H1 (cell line): ENCODE results near the gene LHFPL3. TPM values are rescaled to one million over a fixed set of nuclear protein-coding genes. Genes with fewer than 3 reads are reported as not detected.

Experiments used
- CTCF ChIA-PET: fragments of 300-600 bp; sonication (Branson Sonifier 250); formaldehyde crosslinking; loops from one replicate; lab custom pipeline; 2021; ENCODE audit not compliant: partially characterized antibody; lab: Charles Lee
- POLR2A ChIA-PET: fragments of 300-600 bp; sonication (Branson Sonifier 250); formaldehyde crosslinking; loops from one replicate; lab custom pipeline; 2021; ENCODE audit warnings: inconsistent platforms; ENCODE audit not compliant: partially characterized antibody; lab: Charles Lee
- DNase-seq, 2 experiments: peaks; one replicate each; pipeline versions ENCODE4 v3.0.0 to v3.0.0-alpha.2; 2010 to 2022; ENCODE audit warnings: low spot score in 2 of 2, low read depth in 1 of 2, mixed read lengths in 1 of 2
- FAIRE-seq: peaks from 2 replicates; lab custom pipeline; 2011; peaks lifted over from hg19 to GRCh38; lab: Jason Lieb, UNC
- H2AFZ ChIP-seq: 2 replicates; pipeline ENCODE4 v1.8.1; 2012; ENCODE audit warnings: low read length, inconsistent platforms
- H2AK5ac ChIP-seq: 2 replicates; pipeline ENCODE4 v1.6.1; 2013; ENCODE audit warnings: low read depth, low read length
- H2BK120ac ChIP-seq: replicated peaks from 2 replicates; pipeline ENCODE3; 2013; ENCODE audit warnings: low read depth, low read length, inconsistent platforms
- H2BK12ac ChIP-seq: 2 replicates; pipeline ENCODE4 v1.6.1; 2013; ENCODE audit warnings: low read depth, low read length
- H2BK15ac ChIP-seq: 2 replicates; pipeline ENCODE4 v1.6.1; 2013; ENCODE audit warnings: low read length
- H2BK20ac ChIP-seq: 2 replicates; pipeline ENCODE4 v1.6.1; 2013; ENCODE audit warnings: low read length
- H2BK5ac ChIP-seq: 2 replicates; pipeline ENCODE4 v1.6.1; 2013; ENCODE audit warnings: low read depth, low read length
- H3K14ac ChIP-seq: 2 replicates; pipeline ENCODE4 v1.6.1; 2013; ENCODE audit warnings: inconsistent platforms; ENCODE audit not compliant: insufficient read length
- H3K18ac ChIP-seq: 2 replicates; pipeline ENCODE4 v1.6.1; 2013; ENCODE audit warnings: low read length; ENCODE audit errors: extremely low read depth
- H3K23ac ChIP-seq: 2 replicates; pipeline ENCODE4 v1.6.1; 2013; ENCODE audit warnings: inconsistent platforms; ENCODE audit not compliant: insufficient read length
- H3K23me2 ChIP-seq: 2 replicates; pipeline ENCODE4 v1.6.1; 2013; ENCODE audit warnings: low read depth, low read length
- H3K27ac ChIP-seq: 2 replicates; pipeline ENCODE4 v1.6.1; 2011; ENCODE audit warnings: low read depth, low read length, inconsistent platforms
- H3K27me3 ChIP-seq, 4 experiments: replicated peaks in 1 of 4; 1 replicate in 1 of 4; 2 replicates in 3 of 4; pipeline versions ENCODE4 v1.6.1 to v1.8.1; 2011 to 2013; ENCODE audit warnings: low read length in 3 of 4, mild to moderate bottlenecking in 3 of 4, inconsistent platforms in 2 of 4, mixed read lengths in 2 of 4, moderate library complexity in 1 of 4; ENCODE audit not compliant: control insufficient read depth in 3 of 4, insufficient read depth in 3 of 4; ENCODE audit errors: extremely low read depth in 1 of 4
- H3K36me3 ChIP-seq, 4 experiments: 2 replicates each; pipeline versions ENCODE4 v1.6.1 to v1.8.1; 2011 to 2013; ENCODE audit warnings: mild to moderate bottlenecking in 4 of 4, low read length in 3 of 4, moderate library complexity in 2 of 4, control low read depth in 1 of 4, inconsistent platforms in 1 of 4; ENCODE audit not compliant: insufficient read depth in 4 of 4, control insufficient read depth in 2 of 4
- H3K4ac ChIP-seq: replicated peaks from 2 replicates; pipeline ENCODE3; 2013; ENCODE audit warnings: low read length, low read depth, mixed read lengths, inconsistent platforms; ENCODE audit not compliant: insufficient read length
- H3K4me1 ChIP-seq, 4 experiments: replicated peaks in 1 of 4; 1 replicate in 1 of 4; 2 replicates in 3 of 4; pipeline versions ENCODE4 v1.6.1 to v1.8.1; 2011 to 2013; ENCODE audit warnings: low read length in 3 of 4, inconsistent platforms in 2 of 4, mixed read lengths in 1 of 4; ENCODE audit not compliant: insufficient read depth in 4 of 4, control insufficient read depth in 3 of 4
- H3K4me2 ChIP-seq, 2 experiments: 2 replicates each; pipeline versions ENCODE4 v1.6.1 to v1.8.1; 2011 to 2013; ENCODE audit warnings: low read depth in 2 of 2, low read length in 2 of 2, control low read depth in 1 of 2, inconsistent platforms in 1 of 2, mild to moderate bottlenecking in 1 of 2; ENCODE audit not compliant: insufficient read depth in 1 of 2
- H3K4me3 ChIP-seq, 4 experiments: fragments of 200-600, 300-600 bp in 1 of 4; sonication (generic), shearing (Covaris generic), sonication (Bioruptor Twin) in 1 of 4; 2 replicates each; pipeline versions ENCODE4 v1.5.1 to v1.8.1; 2011 to 2016; ENCODE audit warnings: low read length in 4 of 4, low read depth in 3 of 4, control low read depth in 2 of 4, inconsistent platforms in 2 of 4, mild to moderate bottlenecking in 2 of 4, mixed read lengths in 1 of 4, moderate library complexity in 1 of 4; ENCODE audit not compliant: insufficient read depth in 2 of 4; ENCODE audit errors: extremely low read depth in 1 of 4
- H3K56ac ChIP-seq: replicated peaks from 2 replicates; pipeline ENCODE3; 2013; ENCODE audit warnings: low read depth, mild to moderate bottlenecking, mixed read lengths, low read length, inconsistent platforms; ENCODE audit not compliant: insufficient read length
- H3K79me1 ChIP-seq: 2 replicates; pipeline ENCODE4 v1.6.1; 2013; ENCODE audit warnings: low read depth, low read length, control low read depth
- H3K79me2 ChIP-seq, 2 experiments: 2 replicates each; pipeline versions ENCODE4 v1.6.1 to v1.8.1; 2012 to 2013; ENCODE audit warnings: low read length in 2 of 2, mild to moderate bottlenecking in 2 of 2, inconsistent platforms in 1 of 2; ENCODE audit not compliant: insufficient read depth in 2 of 2, control insufficient read depth in 1 of 2
- H3K9ac ChIP-seq, 4 experiments: replicated peaks in 1 of 4; 1 replicate in 1 of 4; 2 replicates in 3 of 4; pipeline versions ENCODE4 v1.6.1 to v1.8.1; 2011 to 2013; ENCODE audit warnings: low read depth in 3 of 4, low read length in 3 of 4, control low read depth in 2 of 4, mild to moderate bottlenecking in 2 of 4, moderate library complexity in 2 of 4, inconsistent platforms in 1 of 4; ENCODE audit errors: extremely low read depth in 1 of 4
- H3K9me3 ChIP-seq, 2 experiments: 2 replicates each; pipeline versions ENCODE4 v1.6.1 to v1.8.1; 2012 to 2013; ENCODE audit warnings: mild to moderate bottlenecking in 2 of 2, moderate library complexity in 2 of 2, control low read depth in 1 of 2, inconsistent platforms in 1 of 2, low read depth in 1 of 2, low read length in 1 of 2, mixed read lengths in 1 of 2; ENCODE audit not compliant: insufficient read depth in 2 of 2
- H4K20me1 ChIP-seq, 2 experiments: replicated peaks in 1 of 2; 2 replicates each; pipeline versions ENCODE3 to v1.8.1; 2011 to 2013; ENCODE audit warnings: inconsistent platforms in 2 of 2, low read length in 2 of 2, mild to moderate bottlenecking in 1 of 2; ENCODE audit not compliant: insufficient read depth in 2 of 2, control insufficient read depth in 1 of 2
- H4K5ac ChIP-seq: 2 replicates; pipeline ENCODE4 v1.6.1; 2013; ENCODE audit warnings: low read length, low read depth, mixed read lengths, inconsistent platforms; ENCODE audit not compliant: insufficient read length
- H4K8ac ChIP-seq: 2 replicates; pipeline ENCODE4 v1.8.0; 2013; ENCODE audit warnings: mild to moderate bottlenecking, moderate library complexity, low read length, inconsistent platforms; ENCODE audit not compliant: insufficient read depth; ENCODE audit errors: extremely low read depth
- H4K91ac ChIP-seq: replicated peaks from 2 replicates; pipeline ENCODE3; 2013; ENCODE audit warnings: low read length, mixed read lengths, inconsistent platforms; ENCODE audit not compliant: insufficient read length
- ATF2 ChIP-seq: IDR thresholded peaks from 2 replicates; pipeline ENCODE4 v1.6.1; 2012; ENCODE audit warnings: low read length, inconsistent platforms
- BACH1 ChIP-seq: IDR thresholded peaks from 2 replicates; pipeline ENCODE4 v1.6.1; 2012; ENCODE audit warnings: low read length, improper control_type of control experiment
- BCL11A ChIP-seq, 2 experiments: IDR thresholded peaks; one replicate each; pipeline ENCODE4 v1.6.1; 2011; ENCODE audit warnings: low read depth in 2 of 2, low read length in 2 of 2, mild to moderate bottlenecking in 2 of 2
- POU5F1 ChIP-seq: IDR thresholded peaks from 2 replicates; pipeline ENCODE4 v1.6.1; 2011; ENCODE audit warnings: low read depth, mild to moderate bottlenecking, low read length, moderate library complexity
- RNF2 ChIP-seq: fragments of 200-900, 300-1000 bp; sonication (generic); IDR thresholded peaks from 2 replicates; pipeline ENCODE4 v1.7.1; 2016; ENCODE audit warnings: borderline replicate concordance, low read depth, mild to moderate bottlenecking, antibody characterized with exemption, low read length; ENCODE audit not compliant: poor library complexity, severe bottlenecking; ENCODE audit errors: missing control alignments
- SAP30 ChIP-seq: fragments of 300-600 bp; sonication (generic); IDR thresholded peaks from 2 replicates; pipeline ENCODE4 v1.7.1; 2012; ENCODE audit warnings: low read length, moderate library complexity, mild to moderate bottlenecking, inconsistent platforms; ENCODE audit not compliant: insufficient read depth, insufficient replicate concordance
- SIN3A ChIP-seq, 2 experiments: IDR thresholded peaks in 1 of 2; conservative IDR thresholded peaks in 1 of 2; 2 replicates each; pipeline ENCODE4 v1.6.1; 2011 to 2012; ENCODE audit warnings: low read length in 2 of 2, improper control_type of control experiment in 1 of 2, low read depth in 1 of 2, mild to moderate bottlenecking in 1 of 2
- SP2 ChIP-seq: IDR thresholded peaks from 2 replicates; pipeline ENCODE4 v1.6.1; 2012; ENCODE audit warnings: mild to moderate bottlenecking, low read length, inconsistent platforms
- SRF ChIP-seq: IDR thresholded peaks from 2 replicates; pipeline ENCODE4 v1.6.1; 2011; ENCODE audit warnings: mild to moderate bottlenecking, low read depth, low read length, moderate library complexity
- TAF7 ChIP-seq: optimal IDR thresholded peaks from 2 replicates; pipeline ENCODE3; 2011; ENCODE audit warnings: low read depth, mild to moderate bottlenecking, inconsistent platforms, low read length, moderate library complexity, borderline replicate concordance
- WGBS, 2 experiments: shearing (Covaris generic) in 1 of 2; methylation state at CpG; one replicate each; pipeline versions ENCODE4 v1.1.6 to v1.1.7; 2013 to 2015; ENCODE audit warnings: low lambda C conversion rate in 2 of 2, mixed read lengths in 2 of 2, inconsistent platforms in 1 of 2, low coverage in 1 of 2, missing lambda C conversion rate in 1 of 2; ENCODE audit not compliant: insufficient replicate concordance in 2 of 2, insufficient coverage in 1 of 2, insufficient read length in 1 of 2; ENCODE audit errors: extremely low coverage in 1 of 2, missing lambda C conversion rate in 1 of 2; 5-methylcytosine and 5-hydroxymethylcytosine counted together
- polyA plus RNA-seq, 7 experiments: library from polyadenylated mRNA; depleted of rRNA in 3 of 7; stranded (reverse) in 5 of 7; unstranded in 2 of 7; fragments of >200 nt in 5 of 7; fragments of 200-250 nt in 2 of 7; gene quantifications; 1 replicate in 5 of 7; 2 replicates in 1 of 7; 4 replicates in 1 of 7; pipeline versions ENCODE4 v1.2.1 to v1.2.3, GENCODE V29; 2011 to 2013; ENCODE audit warnings: missing spikeins in 2 of 7, mixed read lengths in 2 of 7
- total RNA-seq: library from RNA; stranded (reverse); fragmentation: NEBNext Ultra II Directional; extraction: Animal tissue kit (Norgen Biotek cat#: 25700); gene quantifications from 2 replicates; pipeline ENCODE4 v1.2.1, GENCODE V29; 2021

Gene LHFPL3
- total and polyA plus RNA-seq, 2 of the 8 experiments (the other 6 are each of a cell fraction or from before 2014, with no cell fraction given): 0.24 to 0.50 TPM

GRCh38 chr7:104629408-104629807 is 301.0 kb downstream of the LHFPL3 start:
- H2BK5ac ChIP-seq: no peak overlapping the region
- H2BK120ac ChIP-seq: no peak overlapping the region
- DNase-seq (no peak), FAIRE-seq (no peak)
- WGBS, 2 experiments: 75% methylated on average over 1 of the region's 1 CpG; no CpG with 5 or more reads in 1 of the 2 experiments
- no peak overlapping the region for H3K4ac ChIP-seq
- H3K79me2 ChIP-seq: no peaks in the 10 kb centered on the region
- TF ChIP-seq BCL11A (IDR thresholded peaks at IDR 0.05; ENCODE audit: low read depth in 2 of 2, low read length in 2 of 2) (no peak), SP2 (no peak), POU5F1 (no peak), RNF2 (no peak), SAP30 (no peak), BACH1 (no peak), SRF (no peak), SIN3A (conservative IDR thresholded peaks at IDR 0.05 in 1 of 2, IDR thresholded peaks at IDR 0.05 in 1 of 2; ENCODE audit: low read depth in 1 of 2, low read length in 2 of 2) (no peak), TAF7 (no peak), ATF2 (no peak)
- no peak overlapping the region for H2AK5ac ChIP-seq
- no peak overlapping the region for H2BK12ac ChIP-seq
- H3K27me3 ChIP-seq: no peaks in the 10 kb centered on the region
- ChIA-PET POLR2A (no interaction called here), CTCF (interaction anchor here (0.5 to 7.9 kb wide), 5 partner anchors 14 to 219 kb away, joined by 3 to 49 read pairs (median 3); no protein-coding TSS in a partner anchor)
- no peak overlapping the region for H3K56ac ChIP-seq
- H3K4me3 ChIP-seq: no peak overlapping the region
- no peak overlapping the region for H3K4me2 ChIP-seq
- H2BK20ac ChIP-seq: no peak overlapping the region
- H3K14ac ChIP-seq: no peak overlapping the region
- no peak overlapping the region for H3K18ac ChIP-seq
- H4K5ac ChIP-seq: no peak overlapping the region
- no peaks in the 10 kb centered on the region for H3K4me1 ChIP-seq
- H4K20me1 ChIP-seq: no peaks in the 10 kb centered on the region
- H4K91ac ChIP-seq: no peak overlapping the region
- no peak overlapping the region for H3K27ac ChIP-seq
- H3K79me1 ChIP-seq: no peaks in the 10 kb centered on the region
- no peaks in the 10 kb centered on the region for H3K36me3 ChIP-seq
- no peaks in the 10 kb centered on the region for H3K23me2 ChIP-seq
- peaks cover 13 to 28% of the 10 kb centered on the region in 2 experiments; a peak in 2 of 4 replicates for H3K9me3 ChIP-seq
- H4K8ac ChIP-seq: no peak overlapping the region
- no peak overlapping the region for H2BK15ac ChIP-seq
- no peak overlapping the region for H2AFZ ChIP-seq
- H3K9ac ChIP-seq: no peak overlapping the region
- no peak overlapping the region for H3K23ac ChIP-seq
